Stimulated activated naive CD4-positive, alpha-beta T cell treated with Interleukin-2 at 50 U/mL for 16 hours (primary cell): ENCODE results near the gene TMCC2.
"Not testable (repeated sequence)": the region's sequence is repeated elsewhere in the genome, so short reads cannot be mapped to it uniquely, and the experiment has no call there.

Experiments
- DNase-seq: peaks from one replicate; lab custom pipeline; 2025; lab: John Stamatoyannopoulos, UW

Gene TMCC2

GRCh38 chr1:205261946-205262691 lies 34.4 kb downstream of the TMCC2 start:
- no peak for DNase-seq

- DNase-seq: no peak
Measured at GRCh38 chr1:205262731-205263171, 35.0 kb downstream of the TMCC2 start.

- no peak for DNase-seq
Measured at GRCh38 chr1:205263580-205264190, 35.9 kb downstream of the TMCC2 start.

DNA sequence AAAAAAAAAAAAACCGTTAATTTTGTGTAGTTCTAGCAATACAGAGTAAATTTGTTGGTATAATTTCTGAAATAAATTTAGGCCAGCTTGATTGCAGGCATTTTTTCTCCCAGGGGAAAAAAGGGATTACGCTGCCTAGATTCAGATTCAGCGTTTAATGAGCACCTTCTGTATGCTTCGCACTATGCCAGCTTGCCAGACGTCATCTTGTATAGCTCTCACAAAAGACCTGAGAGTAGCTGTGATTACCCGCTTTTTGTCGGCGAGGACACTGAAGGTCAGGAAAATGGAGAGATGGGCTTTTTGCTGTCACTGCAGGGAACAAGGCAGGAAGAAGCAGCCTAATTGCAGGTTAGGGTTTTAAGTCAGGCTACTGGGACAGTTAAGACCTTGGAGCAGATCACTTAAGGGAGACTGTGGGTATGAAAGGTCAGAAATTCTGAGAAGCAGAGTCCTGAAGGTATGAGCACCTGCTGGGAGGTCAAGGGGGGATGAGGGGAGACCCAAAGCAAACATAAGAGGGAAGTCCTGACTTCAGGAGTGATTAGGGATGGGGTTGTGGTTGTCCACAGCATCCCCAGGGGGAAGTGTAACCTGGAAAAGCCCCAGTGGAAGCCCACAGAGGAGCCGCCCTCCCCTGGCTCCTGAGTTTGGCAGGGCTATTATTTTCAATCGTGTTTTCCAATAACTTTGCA lies 39.0 kb downstream of the TMCC2 start:
- DNase-seq: no peak

DNA sequence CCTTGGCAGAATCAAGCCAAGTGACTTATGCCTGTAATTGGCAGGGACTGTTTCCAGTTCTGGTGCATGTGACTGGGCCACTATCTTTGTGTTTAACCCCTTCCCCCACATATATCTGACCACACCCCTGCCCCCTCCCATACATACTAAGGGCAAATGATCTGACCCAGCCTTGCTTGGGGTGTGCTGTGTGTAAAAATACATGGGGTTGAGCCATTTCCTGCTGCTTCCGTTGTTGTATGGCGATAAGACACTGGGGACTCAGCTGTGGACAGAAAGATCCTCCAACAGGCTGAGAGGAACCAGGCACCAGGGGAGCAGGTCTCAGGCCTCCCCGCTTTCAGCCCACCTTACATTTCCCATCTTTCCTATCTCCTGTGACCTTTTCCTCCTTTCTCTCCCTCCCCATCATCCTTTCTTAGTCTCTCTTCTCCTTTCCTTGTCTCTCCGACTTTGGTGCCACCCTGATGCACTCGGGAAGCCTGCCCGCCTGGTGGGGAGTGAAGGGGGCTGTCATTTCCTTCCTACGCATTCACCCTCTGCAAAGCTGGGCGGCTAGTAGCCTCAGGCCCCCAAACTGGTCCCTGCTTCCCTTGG lies 39.7 kb downstream of the TMCC2 start:
- no peak for DNase-seq

DNA sequence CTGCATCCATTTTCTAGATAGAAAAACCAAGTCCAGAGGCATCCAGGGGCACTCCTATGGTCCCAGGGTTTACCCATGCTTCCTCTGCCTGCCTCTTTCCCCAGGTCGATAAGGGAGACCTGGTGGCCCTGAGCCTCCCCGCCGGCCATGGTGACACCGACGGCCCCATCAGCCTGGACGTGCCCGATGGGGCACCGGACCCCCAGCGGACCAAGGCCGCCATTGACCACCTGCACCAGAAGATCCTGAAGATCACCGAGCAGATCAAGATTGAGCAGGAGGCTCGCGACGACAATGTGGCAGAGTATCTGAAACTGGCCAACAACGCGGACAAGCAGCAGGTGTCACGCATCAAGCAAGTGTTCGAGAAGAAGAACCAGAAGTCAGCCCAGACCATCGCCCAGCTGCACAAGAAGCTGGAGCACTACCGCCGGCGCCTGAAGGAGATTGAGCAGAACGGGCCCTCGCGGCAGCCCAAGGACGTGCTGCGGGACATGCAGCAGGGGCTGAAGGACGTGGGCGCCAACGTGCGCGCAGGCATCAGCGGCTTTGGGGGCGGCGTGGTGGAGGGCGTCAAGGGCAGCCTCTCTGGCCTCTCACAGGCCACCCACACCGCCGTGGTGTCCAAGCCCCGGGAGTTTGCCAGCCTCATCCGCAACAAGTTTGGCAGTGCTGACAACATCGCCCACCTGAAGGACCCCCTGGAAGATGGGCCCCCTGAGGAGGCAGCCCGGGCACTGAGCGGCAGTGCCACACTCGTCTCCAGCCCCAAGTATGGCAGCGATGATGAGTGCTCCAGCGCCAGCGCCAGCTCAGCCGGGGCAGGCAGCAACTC lies 41.3 kb downstream of the TMCC2 start:
- no peak for DNase-seq

- no peak for DNase-seq
Measured at GRCh38 chr1:205269711-205270110, 42.0 kb downstream of the TMCC2 start.

GRCh38 chr1:205270271-205270670 lies 42.5 kb downstream of the TMCC2 start:
- DNase-seq: no peak

DNA sequence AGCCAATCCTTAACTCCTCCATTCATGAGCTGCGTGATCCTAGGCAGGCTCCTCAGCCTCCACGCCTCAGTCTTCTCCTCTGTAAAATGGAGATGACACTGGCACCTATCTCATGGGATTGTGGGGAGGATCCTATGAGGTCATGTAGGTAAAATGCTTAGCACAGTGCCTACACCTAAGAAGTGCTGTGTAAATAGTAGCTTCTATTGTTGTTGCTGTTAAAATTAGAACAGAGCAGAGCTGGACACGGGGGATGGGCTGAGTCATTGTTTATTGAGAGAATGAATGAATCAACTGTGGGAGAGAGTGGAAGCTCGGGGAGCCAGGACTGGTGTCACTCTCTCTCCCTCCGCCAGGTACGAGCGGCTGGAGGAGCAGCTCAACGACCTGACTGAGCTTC lies 43.0 kb downstream of the TMCC2 start:
- no peak for DNase-seq

DNA sequence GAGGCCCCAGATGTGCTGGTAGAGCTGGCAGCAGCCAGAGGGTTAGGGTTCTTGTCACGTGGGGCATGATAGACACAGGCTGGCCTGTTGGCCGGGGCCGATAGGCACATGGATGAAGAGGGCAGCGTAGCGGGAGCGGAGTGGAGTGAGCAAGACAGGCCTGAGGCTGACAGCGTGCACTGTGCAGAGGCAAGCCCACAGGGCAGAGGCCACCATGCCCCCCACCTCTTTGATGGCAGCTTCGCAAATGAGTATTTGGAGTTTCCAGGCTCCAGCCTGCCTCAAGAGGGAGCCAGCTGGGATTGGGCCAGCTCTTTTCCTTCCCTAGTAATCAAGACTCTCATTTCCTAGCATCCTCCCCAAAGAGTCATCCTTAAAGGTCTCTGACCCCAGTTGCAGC lies 43.5 kb downstream of the TMCC2 start:
- no peak for DNase-seq

GRCh38 chr1:205271745-205272144 lies 44.0 kb downstream of the TMCC2 start:
- no peak for DNase-seq

- no peak for DNase-seq
Measured at GRCh38 chr1:205272536-205272935, 44.8 kb downstream of the TMCC2 start.

DNA sequence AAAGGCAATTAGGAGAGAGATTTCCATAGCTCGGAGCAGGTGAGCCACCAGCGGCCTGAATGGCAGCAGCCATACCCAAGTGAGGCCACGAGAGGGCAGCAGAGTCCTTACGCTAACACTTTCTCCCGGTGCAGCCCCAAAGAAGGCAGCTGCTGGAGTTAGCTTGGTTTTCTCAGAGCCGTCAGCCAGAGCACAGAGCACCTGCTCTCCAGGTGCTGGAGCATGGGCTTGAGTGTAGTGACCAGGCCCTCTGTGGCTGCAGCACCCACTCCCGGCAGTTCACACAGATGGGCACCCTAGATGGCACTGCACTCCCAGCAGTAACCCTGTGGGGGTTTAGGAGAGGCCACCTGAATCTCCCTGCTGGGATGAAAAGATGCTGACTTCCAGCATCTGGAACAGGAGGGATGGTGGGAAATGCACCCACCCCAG lies 45.8 kb downstream of the TMCC2 start:
- DNase-seq: peak; percentile 78

- DNase-seq: no peak
Measured at GRCh38 chr1:205274041-205274691, 46.4 kb downstream of the TMCC2 start.

DNA sequence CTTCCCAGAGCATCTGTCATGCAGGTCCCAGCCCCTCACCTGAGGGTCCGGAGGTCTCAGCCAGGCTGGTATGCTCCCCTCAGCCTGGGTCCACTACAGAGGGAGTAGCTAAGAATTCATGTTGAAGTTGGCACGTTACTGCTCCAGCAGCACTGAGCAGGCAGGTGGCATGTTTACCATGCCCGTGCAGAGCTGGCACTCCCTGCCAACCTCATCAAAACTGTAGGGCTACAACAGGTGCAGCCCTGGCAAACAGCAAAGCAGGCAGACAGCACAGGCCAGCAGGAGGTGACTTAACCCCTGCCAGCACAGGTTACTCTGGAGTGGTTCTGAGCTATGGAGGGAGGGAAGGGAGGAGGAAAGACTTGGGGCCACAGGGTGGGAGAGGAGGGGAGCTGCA lies 47.4 kb downstream of the TMCC2 start:
- DNase-seq: no peak

DNA sequence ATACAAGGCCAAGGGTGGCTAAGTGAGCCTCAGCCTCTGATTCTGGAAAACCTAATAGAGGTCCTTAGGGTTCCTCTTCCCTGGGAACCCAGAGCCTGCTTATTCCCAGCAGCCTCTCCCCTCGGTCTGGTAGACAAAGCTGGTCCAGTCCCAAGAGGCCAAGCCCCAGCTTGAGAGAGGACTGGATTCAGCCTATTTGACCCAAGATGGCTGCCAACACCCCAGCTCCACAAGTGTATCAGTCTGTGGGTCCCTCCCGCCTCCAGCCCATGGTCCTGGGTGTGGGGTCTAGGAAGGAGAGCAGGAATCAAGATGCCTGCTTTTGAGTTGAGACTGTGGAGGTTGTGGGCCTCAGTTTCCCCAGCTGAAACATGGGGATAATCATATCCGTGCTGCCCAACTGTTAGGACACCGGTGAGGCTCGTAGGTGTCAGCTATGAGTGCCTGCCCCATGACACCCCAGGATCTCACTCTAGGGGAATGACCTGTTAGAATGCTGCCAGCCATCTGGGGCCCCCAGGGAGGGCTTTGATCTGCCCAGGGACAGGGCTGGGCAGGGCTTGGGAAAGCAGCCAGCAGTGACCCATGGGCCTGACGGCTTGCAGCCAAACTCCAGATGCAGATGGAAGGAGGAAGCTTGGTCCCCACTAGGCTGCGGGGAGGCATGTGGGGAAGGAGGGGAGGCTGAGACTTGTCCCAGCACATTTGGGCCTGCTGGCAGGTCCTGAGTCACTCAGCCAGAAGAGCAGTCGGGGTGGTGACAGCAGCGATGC lies 48.4 kb downstream of the TMCC2 start:
- no peak for DNase-seq

DNA sequence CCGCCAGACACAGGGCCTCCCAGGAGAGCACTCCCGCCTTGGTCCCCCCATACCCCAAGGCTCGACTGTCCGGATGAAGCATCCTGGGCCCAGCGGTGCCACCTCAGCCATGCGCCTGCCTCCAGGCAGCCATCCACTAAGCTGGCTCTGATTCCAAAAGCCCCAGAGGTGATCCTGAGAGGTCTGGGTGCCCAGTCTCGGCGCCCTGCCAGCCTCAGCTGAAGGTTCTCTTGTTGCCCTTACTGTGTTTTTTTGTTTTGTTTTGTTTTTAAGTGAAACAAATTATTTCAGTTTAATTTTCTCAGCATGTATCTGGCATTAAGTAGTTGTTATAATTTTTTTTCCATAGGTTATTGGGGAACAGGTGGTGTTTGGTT lies 48.9 kb downstream of the TMCC2 start:
- no peak for DNase-seq

- no peak for DNase-seq
Measured at GRCh38 chr1:205279986-205280385, 52.2 kb downstream of the TMCC2 start.

- not testable (repeated sequence) for DNase-seq
Measured at GRCh38 chr1:205280666-205281395, 53.1 kb downstream of the TMCC2 start.
